Activated T-cell treated with anti-CD3 and anti-CD28 coated beads, Interleukin-2, amount 50 U/mL, for 72 hours (primary cell): ENCODE measurements around the gene POMZP3. TPM values are rescaled to one million over a fixed set of nuclear protein-coding genes. Genes with fewer than 3 reads are reported as not detected.
"Not testable (repeated sequence)": the region's sequence is repeated elsewhere in the genome, so short reads cannot be mapped to it uniquely, and the experiment has no call there.

Experiments
- ATAC-seq, 2 donors: fragments of 150-1000 bp; cut with Tn5 transposase; replicated peaks in 1 of 2; 2 replicates each; pipeline ENCODE4 v1.10.0; 2021; ENCODE audit warnings: moderate library complexity in 2 of 2, mild to moderate bottlenecking in 1 of 2
- DNase-seq, 2 donors: peaks; one replicate each; pipeline ENCODE4 v3.0.0; 2021 to 2022; ENCODE audit warnings: mixed read lengths in 1 of 2
- H3K27ac Mint-ChIP-seq: one replicate; pipeline ENCODE4 v1.8.0; 2022; ENCODE audit warnings: mild to moderate bottlenecking, moderate library complexity, mixed read lengths
- H3K27me3 Mint-ChIP-seq: one replicate; pipeline ENCODE4 v1.8.0; 2022; ENCODE audit warnings: low read depth, mixed read lengths
- H3K36me3 Mint-ChIP-seq, 2 donors: one replicate each; pipeline ENCODE4 v1.8.0; 2022; ENCODE audit warnings: mixed read lengths in 2 of 2, mild to moderate bottlenecking in 1 of 2; ENCODE audit not compliant: insufficient read depth in 2 of 2
- H3K4me1 Mint-ChIP-seq: one replicate; pipeline ENCODE4 v1.8.0; 2022; ENCODE audit warnings: low read depth, mixed read lengths
- H3K4me3 Mint-ChIP-seq, 2 donors: one replicate each; pipeline ENCODE4 v1.8.0; 2022; ENCODE audit warnings: mild to moderate bottlenecking in 2 of 2, mixed read lengths in 2 of 2, moderate library complexity in 2 of 2
- H3K9me3 Mint-ChIP-seq, 2 donors: one replicate each; pipeline ENCODE4 v1.8.0; 2022; ENCODE audit warnings: mixed read lengths in 2 of 2
- total RNA-seq, 2 donors: library from RNA; stranded (reverse); gene quantifications; one replicate each; pipeline ENCODE4 v1.2.3, GENCODE V29; 2022

The POMZP3 gene
- total RNA-seq, 2 donors from 2014 or later, result 11.0 to 14.5 TPM

- not testable (repeated sequence) for H3K4me3 Mint-ChIP-seq, H3K4me1 Mint-ChIP-seq, H3K36me3 Mint-ChIP-seq, H3K9me3 Mint-ChIP-seq, H3K27me3 Mint-ChIP-seq, ATAC-seq, DNase-seq, H3K27ac Mint-ChIP-seq
Observed at GRCh38 chr7:76575919-76576655, 51.0 kb downstream of the POMZP3 start.

GRCh38 chr7:76575431-76575830, 51.6 kb downstream of the POMZP3 start:
- not testable (repeated sequence) for H3K27ac Mint-ChIP-seq, H3K9me3 Mint-ChIP-seq, H3K27me3 Mint-ChIP-seq, DNase-seq, H3K4me3 Mint-ChIP-seq, ATAC-seq, H3K4me1 Mint-ChIP-seq, H3K36me3 Mint-ChIP-seq

- not testable (repeated sequence) for H3K27me3 Mint-ChIP-seq, DNase-seq, H3K36me3 Mint-ChIP-seq, H3K27ac Mint-ChIP-seq, H3K4me3 Mint-ChIP-seq, H3K9me3 Mint-ChIP-seq, H3K4me1 Mint-ChIP-seq, ATAC-seq
Observed at GRCh38 chr7:76572296-76572695, 54.8 kb downstream of the POMZP3 start.

- not testable (repeated sequence) for H3K4me3 Mint-ChIP-seq, DNase-seq, ATAC-seq, H3K27ac Mint-ChIP-seq, H3K9me3 Mint-ChIP-seq, H3K4me1 Mint-ChIP-seq, H3K27me3 Mint-ChIP-seq, H3K36me3 Mint-ChIP-seq
Observed at GRCh38 chr7:76570324-76570775, 56.7 kb downstream of the POMZP3 start.

GRCh38 chr7:76568742-76569141, 58.3 kb downstream of the POMZP3 start:
- H3K27me3 Mint-ChIP-seq, H3K4me1 Mint-ChIP-seq, H3K9me3 Mint-ChIP-seq, H3K4me3 Mint-ChIP-seq, DNase-seq, H3K27ac Mint-ChIP-seq, ATAC-seq: not testable (repeated sequence)
- H3K36me3 Mint-ChIP-seq, result peaks cover 12 to 16% of the 10 kb centered on the region in 2 donors

- not testable (repeated sequence) for H3K27ac Mint-ChIP-seq, ATAC-seq, H3K27me3 Mint-ChIP-seq, DNase-seq, H3K9me3 Mint-ChIP-seq, H3K4me3 Mint-ChIP-seq
- peaks cover 13% of the 10 kb centered on the region for H3K4me1 Mint-ChIP-seq
- H3K36me3 Mint-ChIP-seq, result peaks cover 12 to 19% of the 10 kb centered on the region in 2 donors
Observed at GRCh38 chr7:76567753-76568152, 59.3 kb downstream of the POMZP3 start.

- not testable (repeated sequence) for H3K9me3 Mint-ChIP-seq, H3K4me3 Mint-ChIP-seq, ATAC-seq, DNase-seq, H3K27me3 Mint-ChIP-seq, H3K27ac Mint-ChIP-seq
- Mint-ChIP-seq H3K36me3 (peaks cover 12 to 22% of the 10 kb centered on the region in 2 donors), H3K4me1 (peaks cover 16% of the 10 kb centered on the region)
Observed at GRCh38 chr7:76567311-76567710, 59.8 kb downstream of the POMZP3 start.

- H3K27me3 Mint-ChIP-seq, ATAC-seq, DNase-seq, H3K9me3 Mint-ChIP-seq, H3K4me3 Mint-ChIP-seq, H3K27ac Mint-ChIP-seq: not testable (repeated sequence)
- peaks cover 16 to 30% of the 10 kb centered on the region in 2 donors for H3K36me3 Mint-ChIP-seq
- peaks cover 26% of the 10 kb centered on the region for H3K4me1 Mint-ChIP-seq
Observed at GRCh38 chr7:76565001-76565400, 62.1 kb downstream of the POMZP3 start.

- DNase-seq, H3K9me3 Mint-ChIP-seq, H3K4me3 Mint-ChIP-seq, H3K27ac Mint-ChIP-seq, ATAC-seq, H3K27me3 Mint-ChIP-seq: not testable (repeated sequence)
- Mint-ChIP-seq H3K4me1 (peaks cover 26% of the 10 kb centered on the region), H3K36me3 (peaks cover 16 to 35% of the 10 kb centered on the region in 2 donors)
Observed at GRCh38 chr7:76561342-76561741, 65.7 kb downstream of the POMZP3 start.

- not testable (repeated sequence) for H3K9me3 Mint-ChIP-seq
- H3K36me3 Mint-ChIP-seq, result peaks cover 12 to 29% of the 10 kb centered on the region in 2 donors
Observed at GRCh38 chr7:76560157-76560556, 66.9 kb downstream of the POMZP3 start.

More at GRCh38 chr7:76560157-76560556, 66.9 kb downstream of the POMZP3 start:
- H3K27ac Mint-ChIP-seq, DNase-seq, ATAC-seq, H3K27me3 Mint-ChIP-seq, H3K4me3 Mint-ChIP-seq: not testable (repeated sequence)
- peaks cover 26% of the 10 kb centered on the region for H3K4me1 Mint-ChIP-seq

Other genes with a start within 250 kb of the POMZP3 start
- 1 to 10 TPM in 1 of 2 donors, under 1 TPM in 1; 0.60 to 1.0 TPM for gene SSC4D, start 217.6 kb downstream of the POMZP3 start, total RNA-seq
- gene ZP3, start 202.3 kb downstream of the POMZP3 start, total RNA-seq, result 10 to 100 TPM in 1 of 2 donors, 1 to 10 TPM in 1; 7.7 to 11.8 TPM
- 10 to 100 TPM; 40.6 to 49.4 TPM for gene DTX2, start 165.6 kb downstream of the POMZP3 start, total RNA-seq
- 1 to 10 TPM; 3.2 to 3.3 TPM for gene UPK3B, start 116.7 kb downstream of the POMZP3 start, total RNA-seq
- gene SPDYE16, start 84.0 kb downstream of the POMZP3 start, total RNA-seq, result under 1 TPM in 1 of 2 donors, not detected in 1; 0.58 TPM